ENCODE measurements around the gene USP20.
"Not testable (repeated sequence)": the region's sequence is repeated elsewhere in the genome, so short reads cannot be mapped to it uniquely, and the experiment has no call there.

Gene USP20

DNA sequence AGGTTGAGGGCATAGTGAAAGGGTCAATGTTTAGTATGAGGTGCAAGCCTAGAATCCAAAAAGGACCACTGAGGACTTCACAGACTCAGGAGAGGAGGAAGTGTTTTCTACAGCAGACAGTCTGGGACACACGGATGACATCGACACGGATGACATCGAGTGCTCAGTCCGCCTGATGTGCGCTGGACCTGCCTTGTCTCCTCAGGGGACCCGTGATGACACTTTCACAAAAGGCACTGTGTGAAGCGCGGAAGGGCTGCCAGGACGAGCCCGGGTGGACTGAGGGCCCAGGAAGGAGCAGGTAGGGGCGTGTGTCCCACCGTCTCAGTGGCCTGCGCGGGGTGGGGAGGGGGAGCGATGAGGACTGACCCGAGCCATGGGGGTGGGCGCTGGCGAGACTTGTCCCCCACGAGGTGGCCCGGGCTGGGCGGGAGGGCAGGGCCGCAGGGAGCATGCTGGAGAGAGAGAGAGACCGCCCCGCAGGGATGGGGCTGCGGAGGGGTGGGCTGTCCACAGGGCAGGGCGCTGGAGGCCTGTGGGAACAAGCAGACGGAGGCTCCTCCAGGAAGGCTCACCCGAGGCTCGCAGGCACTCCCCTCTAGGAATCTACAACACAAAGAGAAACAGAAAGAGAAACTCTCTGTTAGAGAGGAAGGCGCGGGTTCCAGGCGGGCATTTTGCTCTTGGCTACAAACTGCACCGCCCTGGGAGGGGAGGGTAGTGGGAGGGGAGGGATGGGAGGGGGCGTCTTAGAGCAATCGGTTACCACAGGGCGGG is 54.9 kb downstream of the USP20 start:
- TF ChIP-seq BACH2 (CRISPR knock-in tag; IDR thresholded peaks at IDR 0.05; ENCODE audit: borderline replicate concordance) (no peak), SNAI2 (CRISPR knock-in tag; IDR thresholded peaks at IDR 0.05) (no peak), GLIS3 (CRISPR knock-in tag; IDR thresholded peaks at IDR 0.05) (no peak), OSR1 (CRISPR knock-in tag; IDR thresholded peaks at IDR 0.05) (no peak), CSDC2 (CRISPR knock-in tag; IDR thresholded peaks at IDR 0.05) (no peak), TCF4 (CRISPR knock-in tag; IDR thresholded peaks at IDR 0.05; ENCODE audit: borderline replicate concordance) (no peak), ZNF565 (CRISPR knock-in tag; conservative IDR thresholded peaks at IDR 0.05; ENCODE audit: low read depth) (no peak), ISL1 (CRISPR knock-in tag; IDR thresholded peaks at IDR 0.05) (no peak), ZNF8 (CRISPR knock-in tag; IDR thresholded peaks at IDR 0.05) (no peak), PPARA (CRISPR knock-in tag; IDR thresholded peaks at IDR 0.05; ENCODE audit: borderline replicate concordance) (no peak), ZFP3 (CRISPR knock-in tag; IDR thresholded peaks at IDR 0.05) (no peak)
- TF ChIP-seq, protein P1, sequence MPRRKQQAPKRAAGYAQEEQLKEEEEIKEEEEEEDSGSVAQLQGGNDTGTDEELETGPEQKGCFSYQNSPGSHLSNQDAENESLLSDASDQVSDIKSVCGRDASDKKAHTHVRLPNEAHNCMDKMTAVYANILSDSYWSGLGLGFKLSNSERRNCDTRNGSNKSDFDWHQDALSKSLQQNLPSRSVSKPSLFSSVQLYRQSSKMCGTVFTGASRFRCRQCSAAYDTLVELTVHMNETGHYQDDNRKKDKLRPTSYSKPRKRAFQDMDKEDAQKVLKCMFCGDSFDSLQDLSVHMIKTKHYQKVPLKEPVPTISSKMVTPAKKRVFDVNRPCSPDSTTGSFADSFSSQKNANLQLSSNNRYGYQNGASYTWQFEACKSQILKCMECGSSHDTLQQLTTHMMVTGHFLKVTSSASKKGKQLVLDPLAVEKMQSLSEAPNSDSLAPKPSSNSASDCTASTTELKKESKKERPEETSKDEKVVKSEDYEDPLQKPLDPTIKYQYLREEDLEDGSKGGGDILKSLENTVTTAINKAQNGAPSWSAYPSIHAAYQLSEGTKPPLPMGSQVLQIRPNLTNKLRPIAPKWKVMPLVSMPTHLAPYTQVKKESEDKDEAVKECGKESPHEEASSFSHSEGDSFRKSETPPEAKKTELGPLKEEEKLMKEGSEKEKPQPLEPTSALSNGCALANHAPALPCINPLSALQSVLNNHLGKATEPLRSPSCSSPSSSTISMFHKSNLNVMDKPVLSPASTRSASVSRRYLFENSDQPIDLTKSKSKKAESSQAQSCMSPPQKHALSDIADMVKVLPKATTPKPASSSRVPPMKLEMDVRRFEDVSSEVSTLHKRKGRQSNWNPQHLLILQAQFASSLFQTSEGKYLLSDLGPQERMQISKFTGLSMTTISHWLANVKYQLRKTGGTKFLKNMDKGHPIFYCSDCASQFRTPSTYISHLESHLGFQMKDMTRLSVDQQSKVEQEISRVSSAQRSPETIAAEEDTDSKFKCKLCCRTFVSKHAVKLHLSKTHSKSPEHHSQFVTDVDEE (CRISPR knock-in tag; IDR thresholded peaks at IDR 0.05): no peak
- TF ChIP-seq, protein P2, sequence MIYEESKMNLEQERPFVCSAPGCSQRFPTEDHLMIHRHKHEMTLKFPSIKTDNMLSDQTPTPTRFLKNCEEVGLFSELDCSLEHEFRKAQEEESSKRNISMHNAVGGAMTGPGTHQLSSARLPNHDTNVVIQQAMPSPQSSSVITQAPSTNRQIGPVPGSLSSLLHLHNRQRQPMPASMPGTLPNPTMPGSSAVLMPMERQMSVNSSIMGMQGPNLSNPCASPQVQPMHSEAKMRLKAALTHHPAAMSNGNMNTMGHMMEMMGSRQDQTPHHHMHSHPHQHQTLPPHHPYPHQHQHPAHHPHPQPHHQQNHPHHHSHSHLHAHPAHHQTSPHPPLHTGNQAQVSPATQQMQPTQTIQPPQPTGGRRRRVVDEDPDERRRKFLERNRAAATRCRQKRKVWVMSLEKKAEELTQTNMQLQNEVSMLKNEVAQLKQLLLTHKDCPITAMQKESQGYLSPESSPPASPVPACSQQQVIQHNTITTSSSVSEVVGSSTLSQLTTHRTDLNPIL (CRISPR knock-in tag; IDR thresholded peaks at IDR 0.05; ENCODE audit: low read depth): no peak
- TF ChIP-seq, protein P3, sequence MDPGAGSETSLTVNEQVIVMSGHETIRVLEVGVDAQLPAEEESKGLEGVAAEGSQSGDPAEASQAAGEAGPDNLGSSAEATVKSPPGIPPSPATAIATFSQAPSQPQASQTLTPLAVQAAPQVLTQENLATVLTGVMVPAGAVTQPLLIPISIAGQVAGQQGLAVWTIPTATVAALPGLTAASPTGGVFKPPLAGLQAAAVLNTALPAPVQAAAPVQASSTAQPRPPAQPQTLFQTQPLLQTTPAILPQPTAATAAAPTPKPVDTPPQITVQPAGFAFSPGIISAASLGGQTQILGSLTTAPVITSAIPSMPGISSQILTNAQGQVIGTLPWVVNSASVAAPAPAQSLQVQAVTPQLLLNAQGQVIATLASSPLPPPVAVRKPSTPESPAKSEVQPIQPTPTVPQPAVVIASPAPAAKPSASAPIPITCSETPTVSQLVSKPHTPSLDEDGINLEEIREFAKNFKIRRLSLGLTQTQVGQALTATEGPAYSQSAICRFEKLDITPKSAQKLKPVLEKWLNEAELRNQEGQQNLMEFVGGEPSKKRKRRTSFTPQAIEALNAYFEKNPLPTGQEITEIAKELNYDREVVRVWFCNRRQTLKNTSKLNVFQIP (CRISPR knock-in tag; IDR thresholded peaks at IDR 0.05; ENCODE audit: borderline replicate concordance, low read depth): no peak
- TF ChIP-seq, protein P4, sequence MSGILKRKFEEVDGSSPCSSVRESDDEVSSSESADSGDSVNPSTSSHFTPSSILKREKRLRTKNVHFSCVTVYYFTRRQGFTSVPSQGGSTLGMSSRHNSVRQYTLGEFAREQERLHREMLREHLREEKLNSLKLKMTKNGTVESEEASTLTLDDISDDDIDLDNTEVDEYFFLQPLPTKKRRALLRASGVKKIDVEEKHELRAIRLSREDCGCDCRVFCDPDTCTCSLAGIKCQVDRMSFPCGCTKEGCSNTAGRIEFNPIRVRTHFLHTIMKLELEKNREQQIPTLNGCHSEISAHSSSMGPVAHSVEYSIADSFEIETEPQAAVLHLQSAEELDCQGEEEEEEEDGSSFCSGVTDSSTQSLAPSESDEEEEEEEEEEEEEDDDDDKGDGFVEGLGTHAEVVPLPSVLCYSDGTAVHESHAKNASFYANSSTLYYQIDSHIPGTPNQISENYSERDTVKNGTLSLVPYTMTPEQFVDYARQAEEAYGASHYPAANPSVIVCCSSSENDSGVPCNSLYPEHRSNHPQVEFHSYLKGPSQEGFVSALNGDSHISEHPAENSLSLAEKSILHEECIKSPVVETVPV (CRISPR knock-in tag; IDR thresholded peaks at IDR 0.05): no peak
- no peak for ATAC-seq

DNA sequence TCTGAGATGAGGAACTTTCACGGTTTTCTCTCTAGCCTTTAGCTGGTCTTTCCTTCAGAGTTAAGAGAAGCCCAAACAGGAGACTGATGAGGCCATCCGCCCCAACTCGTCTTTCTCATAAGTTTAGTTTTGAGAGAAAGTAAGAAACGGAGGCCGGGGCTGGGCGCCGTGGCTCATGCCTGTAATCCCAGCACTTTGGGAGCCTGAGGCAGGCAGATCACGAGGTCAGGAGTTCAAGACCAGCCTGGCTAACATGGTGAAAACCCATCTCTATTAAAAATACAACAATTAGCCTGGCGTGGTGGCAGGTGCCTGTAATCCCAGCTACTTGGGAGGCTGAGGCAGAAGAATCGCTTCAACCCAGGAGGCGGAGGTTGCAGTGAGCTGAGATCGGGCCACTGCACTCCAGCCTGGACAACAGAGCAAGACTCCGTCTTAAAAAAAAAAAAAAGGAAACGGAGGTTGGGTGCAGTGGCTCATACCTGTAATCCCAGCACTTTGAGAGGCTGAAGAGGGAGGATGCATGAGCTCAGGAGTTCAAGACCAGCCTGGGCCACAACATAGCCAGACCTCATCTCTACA is 55.6 kb downstream of the USP20 start:
- ATAC-seq: not testable (repeated sequence)

DNA sequence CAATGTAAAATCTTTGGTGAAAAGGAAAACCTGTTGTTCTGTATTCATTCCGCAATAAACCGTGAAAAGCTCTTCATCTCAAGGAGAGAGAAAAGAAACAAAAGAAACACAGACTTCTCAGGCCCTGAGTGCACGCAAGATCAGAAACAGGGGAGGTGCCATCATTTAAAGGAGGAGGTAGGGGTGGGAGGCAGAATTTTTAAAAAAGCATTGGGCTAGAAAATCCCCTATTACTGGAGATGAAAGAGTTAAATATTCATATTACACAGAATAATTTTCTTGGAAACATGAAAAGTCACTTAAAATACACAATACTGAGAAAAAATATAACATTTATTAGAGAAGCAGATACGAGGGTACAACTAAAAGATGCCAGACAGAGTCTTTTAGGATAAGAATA is 56.3 kb downstream of the USP20 start:
- no peak for ATAC-seq
- TF ChIP-seq ISL1 (CRISPR knock-in tag; IDR thresholded peaks at IDR 0.05) (no peak), PPARA (CRISPR knock-in tag; IDR thresholded peaks at IDR 0.05; ENCODE audit: borderline replicate concordance) (no peak), ZNF8 (CRISPR knock-in tag; IDR thresholded peaks at IDR 0.05) (no peak), TOX (CRISPR knock-in tag; IDR thresholded peaks at IDR 0.05; ENCODE audit: borderline replicate concordance) (no peak), CSDC2 (CRISPR knock-in tag; IDR thresholded peaks at IDR 0.05) (no peak), RARB (CRISPR knock-in tag; IDR thresholded peaks at IDR 0.05) (no peak), ARNTL (CRISPR knock-in tag; IDR thresholded peaks at IDR 0.05; ENCODE audit: borderline replicate concordance, low read depth) (no peak), ZC3H10 (CRISPR knock-in tag; IDR thresholded peaks at IDR 0.05) (no peak), ZFP30 (CRISPR knock-in tag; IDR thresholded peaks at IDR 0.05) (no peak), ESRRG (CRISPR knock-in tag; IDR thresholded peaks at IDR 0.05) (no peak), OSR1 (CRISPR knock-in tag; IDR thresholded peaks at IDR 0.05) (no peak), SNAI2 (CRISPR knock-in tag; IDR thresholded peaks at IDR 0.05) (no peak), ZFP3 (CRISPR knock-in tag; IDR thresholded peaks at IDR 0.05) (no peak), TCF4 (CRISPR knock-in tag; IDR thresholded peaks at IDR 0.05; ENCODE audit: borderline replicate concordance) (no peak)
- TF ChIP-seq, protein P2 (CRISPR knock-in tag; IDR thresholded peaks at IDR 0.05; ENCODE audit: low read depth): no peak
- TF ChIP-seq, protein P4 (CRISPR knock-in tag; IDR thresholded peaks at IDR 0.05): no peak
- TF ChIP-seq, protein P1 (CRISPR knock-in tag; IDR thresholded peaks at IDR 0.05): no peak
